Embryonic facial prominence (tissue), 1 donor: ENCODE results near the gene KCTD19.
"Not testable (repeated sequence)": the region's sequence is repeated elsewhere in the genome, so short reads cannot be mapped to it uniquely, and the experiment has no call there.

Experiments used
- DNase-seq: peaks from one replicate; pipeline ENCODE4 v3.0.0-alpha.2; 2016; ENCODE audit errors: extremely low spot score

Gene KCTD19

DNA sequence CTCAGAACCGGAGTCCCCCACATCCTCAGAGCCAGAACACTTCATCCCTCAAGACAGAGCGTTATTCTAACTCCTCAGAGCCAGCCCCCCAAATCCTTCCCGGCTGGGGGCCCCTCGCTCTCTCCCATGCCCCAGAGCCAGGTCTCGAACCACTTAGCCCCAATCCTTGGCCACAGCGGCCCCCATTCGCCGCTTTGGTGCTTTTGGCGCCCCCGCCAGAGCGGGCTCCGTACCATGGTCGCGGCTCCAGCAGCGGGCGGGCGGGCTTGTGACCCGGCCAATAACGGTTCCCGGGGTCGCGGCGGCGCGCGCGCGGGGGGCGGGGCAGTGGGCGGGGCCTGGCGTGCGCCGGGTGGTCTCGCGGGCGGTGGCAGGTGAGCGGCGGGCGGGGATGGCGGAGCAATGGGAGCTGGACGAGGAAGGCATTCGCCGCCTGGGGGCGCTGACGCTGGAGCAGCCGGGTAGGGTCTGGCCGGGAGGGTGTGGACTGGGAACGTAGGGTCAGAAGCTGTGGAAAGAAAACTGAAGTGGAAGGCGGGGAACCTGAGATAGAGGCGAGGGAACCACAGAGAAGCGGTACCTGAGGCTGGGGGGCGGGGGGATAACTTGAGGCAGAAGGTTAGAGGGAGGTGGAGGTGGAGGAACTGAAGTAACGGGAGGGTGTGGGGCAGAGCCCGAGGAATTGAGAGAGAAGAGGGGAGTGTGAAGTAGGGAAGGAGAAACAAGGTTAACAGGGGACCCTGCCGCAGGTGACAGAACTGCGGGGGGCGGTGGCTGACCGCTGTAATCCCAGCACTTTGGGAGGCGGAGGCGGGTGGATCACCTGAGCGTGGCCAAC, at the start of gene KCTD19, which contains the start of gene LRRC36:
TSS of gene KCTD19 (minus strand) at position 270 of the 838 bp plus-strand sequence. CDS start at position 236, 34 bp downstream.
TSS of gene LRRC36 (plus strand) at position 344 of the 838 bp plus-strand sequence. CDS start at position 392, 48 bp downstream.
- no peak for DNase-seq

DNA sequence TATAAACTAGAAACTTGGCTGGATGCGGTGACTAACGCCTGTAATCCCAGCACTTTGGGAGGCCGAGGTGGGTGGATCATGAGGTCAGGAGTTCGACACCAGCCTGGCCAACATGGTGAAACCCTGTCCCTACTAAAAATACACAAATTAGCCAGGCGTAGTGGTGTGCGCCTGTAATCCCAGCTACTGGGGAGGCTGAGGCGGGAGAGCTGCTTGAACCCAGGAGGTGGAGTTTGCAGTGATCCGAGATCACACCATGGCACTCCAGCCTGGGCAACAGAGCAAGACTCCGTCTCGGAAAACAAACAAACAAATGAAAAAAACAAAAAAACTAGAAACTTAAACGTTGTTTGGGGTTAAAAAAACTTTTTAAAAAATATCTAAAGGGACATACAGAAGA, 49.5 kb upstream of the KCTD19 start:
- DNase-seq: not testable (repeated sequence)

DNA sequence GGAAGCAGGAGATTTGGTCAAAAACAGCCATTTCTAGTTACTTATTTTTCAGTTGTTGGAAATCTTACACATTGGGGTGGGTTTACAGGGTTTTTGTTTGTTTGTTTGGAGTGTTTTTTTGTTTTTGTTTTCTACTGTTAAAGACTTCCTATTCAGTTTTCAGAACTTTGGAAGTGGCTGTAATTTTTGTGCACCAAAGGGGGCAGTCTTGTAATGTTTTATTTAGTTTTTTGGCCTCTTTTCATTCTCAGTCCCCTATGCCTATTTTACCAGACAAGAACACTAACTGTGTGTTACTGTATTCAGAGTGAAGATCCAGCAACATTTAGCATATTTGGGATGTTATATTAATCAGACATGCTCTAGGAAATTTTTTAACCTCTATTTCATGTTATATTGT, 46.1 kb upstream of the KCTD19 start:
- DNase-seq: no peak

DNA sequence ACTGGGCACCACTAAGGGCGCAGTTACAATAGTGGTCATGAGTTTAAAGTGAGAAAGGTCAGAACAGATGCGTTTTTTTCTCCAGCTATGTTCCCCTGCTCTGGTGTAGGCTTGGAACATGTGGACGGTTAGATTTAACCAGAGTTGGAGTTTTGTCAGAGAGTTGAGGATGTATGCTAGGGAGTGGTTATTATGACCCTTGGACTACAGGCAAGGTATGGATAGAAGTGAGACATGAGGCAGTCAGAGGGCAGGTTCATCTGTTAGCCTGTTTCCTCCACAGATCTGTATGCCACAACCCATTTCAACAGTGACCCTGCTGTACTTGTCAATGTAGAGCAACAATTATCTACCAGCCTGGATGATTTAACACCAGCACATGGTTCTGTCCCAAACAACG, 44.1 kb upstream of the KCTD19 start:
- DNase-seq: no peak

DNA sequence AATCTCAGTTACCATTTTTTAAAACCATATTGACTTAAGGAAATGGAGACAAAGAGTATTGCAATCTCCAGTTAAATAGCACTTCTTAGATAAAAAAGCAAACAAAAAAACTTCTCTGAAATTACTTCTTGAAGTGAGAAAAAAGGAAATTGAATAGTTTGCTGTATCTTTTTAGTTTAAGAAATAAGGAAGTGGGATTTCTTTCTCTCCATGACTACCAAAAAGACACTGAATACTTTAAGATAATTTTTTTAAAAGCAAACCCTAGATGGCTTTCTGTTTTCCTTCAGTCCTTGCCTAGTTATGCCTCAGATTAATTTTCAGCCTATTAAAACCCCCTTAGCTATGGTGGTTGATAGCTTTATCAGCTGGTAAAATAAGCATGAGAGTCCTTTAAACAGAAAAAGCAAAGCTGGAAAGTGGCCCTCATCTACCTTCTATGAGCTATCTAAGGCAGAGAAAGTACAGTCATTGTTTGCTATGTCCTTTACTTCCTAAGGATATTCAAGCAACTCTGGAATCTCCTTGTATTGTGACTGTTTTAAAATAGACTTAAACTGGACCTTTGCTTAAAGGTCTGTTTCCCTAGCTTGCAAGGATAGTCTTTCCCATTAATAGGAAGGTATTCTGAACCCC, 38.2 kb upstream of the KCTD19 start:
- no peak for DNase-seq

DNA sequence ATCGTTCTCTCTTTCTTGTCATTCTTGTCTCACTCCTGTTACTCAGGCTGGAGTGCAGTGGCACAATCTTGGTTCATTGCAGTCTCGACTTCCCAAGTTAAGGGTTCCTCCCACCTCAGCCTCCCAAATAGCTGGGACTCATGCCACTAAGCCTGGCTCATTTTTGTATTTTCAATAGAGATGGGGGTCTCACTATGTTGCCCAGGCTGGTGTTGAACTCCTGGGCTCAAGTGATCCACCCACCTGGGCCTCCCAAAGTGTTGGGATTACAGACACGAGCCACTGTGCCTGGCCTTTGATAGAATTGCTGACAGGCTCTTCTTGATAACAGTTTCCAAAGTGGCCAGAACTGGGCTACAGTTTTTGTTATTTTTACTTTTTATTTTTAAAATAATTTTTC, 34.5 kb upstream of the KCTD19 start:
- DNase-seq: no peak

DNA sequence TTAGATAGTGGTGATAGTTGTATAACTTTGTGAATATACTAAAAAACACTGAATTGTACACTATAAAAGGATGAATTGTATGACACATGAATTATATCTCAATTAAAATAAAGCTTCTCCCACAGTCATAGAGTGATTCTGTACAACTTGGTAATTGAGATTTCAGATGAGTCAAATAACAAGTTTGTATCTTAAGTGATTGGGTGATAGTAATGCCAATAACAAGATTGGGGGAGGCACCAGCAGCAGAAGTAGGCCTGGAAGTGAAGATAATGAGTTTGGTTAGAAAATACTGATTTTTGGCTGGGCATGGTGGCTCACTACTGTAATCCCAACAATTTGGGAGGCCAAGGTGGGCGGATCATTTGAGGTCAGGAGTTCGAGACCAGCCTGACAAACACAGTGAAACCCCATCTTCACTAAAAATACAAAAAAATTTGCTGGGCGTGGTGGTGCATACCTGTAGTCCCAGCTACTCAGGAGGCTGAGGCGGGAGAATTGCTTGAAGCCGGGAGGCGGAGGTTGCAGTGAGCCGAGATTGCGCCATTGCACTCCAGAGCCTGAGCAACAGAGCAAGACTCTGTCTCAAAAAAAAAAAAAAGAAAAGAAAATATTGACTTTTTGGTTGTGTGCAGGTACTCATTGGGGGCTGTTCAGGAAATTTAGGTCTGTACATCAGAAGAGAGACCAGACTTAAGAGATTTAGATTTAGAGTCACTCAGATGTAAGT, 33.2 kb upstream of the KCTD19 start:
- DNase-seq: not testable (repeated sequence)

DNA sequence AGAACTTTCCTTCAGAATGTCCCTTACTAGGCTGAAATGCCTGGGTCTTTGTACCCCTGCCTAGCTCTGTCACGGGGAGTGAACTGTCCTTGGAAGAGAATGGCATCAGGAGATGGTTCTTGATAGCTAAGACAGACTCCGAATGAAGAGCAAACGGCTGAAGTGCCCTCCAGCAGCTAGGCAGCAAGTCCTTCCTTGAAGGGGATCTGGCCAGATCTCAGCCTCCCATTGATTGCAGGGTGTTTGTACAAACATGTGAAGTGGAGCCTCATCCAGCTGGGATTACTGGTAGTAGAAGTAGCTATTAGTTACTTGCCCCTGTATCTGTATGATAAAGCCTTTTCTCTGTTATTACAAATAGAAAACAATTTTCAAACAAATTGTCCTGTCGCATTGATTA, 31.0 kb upstream of the KCTD19 start:
- DNase-seq: no peak

DNA sequence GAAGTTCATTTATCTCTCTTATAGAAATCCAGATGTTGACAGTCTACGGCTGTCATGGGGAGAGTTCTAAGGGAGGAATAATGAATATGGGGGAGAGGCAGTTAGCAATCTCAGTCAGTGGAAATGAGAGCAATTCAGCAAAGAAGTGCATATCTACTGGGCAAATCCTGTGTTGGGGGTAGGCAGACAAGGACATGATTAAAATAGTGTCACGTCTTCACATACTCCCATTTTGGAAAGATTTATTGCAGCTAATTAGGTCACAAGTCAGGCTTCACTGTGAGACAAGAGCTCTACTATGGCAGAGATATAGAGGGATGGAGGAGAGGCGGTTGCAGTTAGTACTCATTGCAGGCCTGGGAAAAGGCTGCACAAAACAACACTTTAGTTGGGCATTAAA, 29.9 kb upstream of the KCTD19 start:
- DNase-seq: no peak

DNA sequence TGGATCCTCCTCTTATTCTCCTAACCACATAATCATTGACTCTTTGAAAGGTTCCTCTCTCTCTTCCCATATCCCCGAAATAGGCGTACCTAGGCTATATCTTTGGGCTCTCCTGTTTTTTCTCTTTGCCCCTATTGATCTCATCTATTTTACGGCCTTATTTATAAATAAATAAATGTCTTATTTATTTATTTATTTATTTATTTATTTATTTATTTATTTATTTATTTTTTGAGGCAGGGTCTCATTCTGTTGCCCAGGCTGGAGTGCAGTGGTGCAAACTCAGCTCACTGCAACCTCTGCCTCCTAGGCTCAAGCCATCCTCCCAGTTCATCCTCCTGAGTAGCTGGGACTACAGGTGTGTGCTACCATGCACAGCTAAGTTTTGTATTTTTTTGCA, 25.9 kb upstream of the KCTD19 start:
- not testable (repeated sequence) for DNase-seq

DNA sequence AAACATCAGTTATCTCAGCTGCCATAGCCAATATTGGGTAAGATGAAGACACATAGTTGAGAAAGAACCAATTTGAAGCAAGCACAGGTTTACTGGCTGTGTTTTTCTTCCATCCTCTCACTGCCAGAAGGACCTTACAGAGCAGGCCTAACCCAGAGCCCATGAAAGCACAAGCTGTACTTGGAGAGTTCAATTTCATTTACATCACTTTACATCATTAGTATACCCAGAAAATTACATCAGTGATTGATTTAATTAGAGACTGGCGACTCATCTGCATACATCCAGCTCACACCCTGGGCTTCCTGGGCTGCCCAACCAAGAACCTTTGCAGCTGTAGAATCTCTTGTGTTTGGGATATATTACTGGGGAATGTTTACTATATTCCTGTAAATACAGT, 23.8 kb upstream of the KCTD19 start:
- DNase-seq: no peak

DNA sequence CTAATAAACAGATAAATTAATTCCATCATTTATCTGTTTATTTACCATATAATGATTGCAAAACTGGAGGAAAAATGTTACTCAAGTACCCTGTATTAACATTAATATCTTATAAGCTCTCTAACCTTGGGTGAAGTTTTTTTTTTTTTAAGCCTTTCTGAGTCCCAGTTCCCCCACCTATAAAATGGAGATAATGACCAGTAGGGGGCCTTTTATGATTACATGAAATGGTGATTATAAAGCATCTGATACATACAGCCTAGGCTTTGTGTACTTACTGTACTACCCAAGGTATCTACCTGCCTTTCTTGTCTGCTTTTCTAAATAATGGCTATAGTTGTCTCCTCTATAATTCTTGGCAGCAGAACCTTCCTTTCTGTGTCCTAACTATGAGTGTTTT, 22.6 kb upstream of the KCTD19 start:
- DNase-seq: no peak

DNA sequence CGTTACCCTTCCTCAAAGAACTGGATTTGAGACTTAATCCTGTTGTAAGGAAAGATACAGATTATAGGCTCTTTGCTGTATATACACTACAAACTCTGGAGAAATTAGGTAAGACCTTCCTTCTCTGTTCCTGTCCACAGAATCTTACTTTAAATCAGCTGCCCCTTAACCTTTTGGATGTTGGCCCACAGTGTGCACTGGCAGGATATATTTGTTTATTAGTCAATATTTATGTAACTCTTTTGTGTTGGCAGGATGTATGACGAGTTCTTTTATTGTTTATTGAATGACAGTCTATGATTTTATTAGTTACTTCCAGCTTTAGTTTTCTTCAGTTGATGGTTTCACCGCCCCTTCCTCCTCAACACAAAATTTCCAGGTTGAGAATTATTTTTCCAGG, 19.8 kb upstream of the KCTD19 start:
- DNase-seq: no peak

DNA sequence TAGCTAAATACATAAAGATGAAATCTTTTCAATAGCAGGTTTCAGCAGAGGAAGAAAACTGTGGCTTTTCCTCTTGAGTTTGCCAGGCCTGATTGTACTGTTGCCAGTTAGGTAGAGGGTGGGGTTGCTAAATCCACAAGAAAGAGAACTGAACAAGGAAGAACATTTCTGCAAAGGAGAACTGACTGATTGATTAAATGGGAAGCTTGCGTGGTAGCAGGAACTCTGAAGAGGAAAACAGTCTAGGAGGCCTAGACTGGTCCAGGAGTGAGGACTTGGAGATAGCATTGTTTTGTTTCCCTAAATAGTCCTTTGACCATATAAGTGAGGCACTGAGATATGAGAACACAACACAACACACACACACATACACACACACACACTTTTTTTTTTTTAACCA, 18.9 kb upstream of the KCTD19 start:
- DNase-seq: no peak

DNA sequence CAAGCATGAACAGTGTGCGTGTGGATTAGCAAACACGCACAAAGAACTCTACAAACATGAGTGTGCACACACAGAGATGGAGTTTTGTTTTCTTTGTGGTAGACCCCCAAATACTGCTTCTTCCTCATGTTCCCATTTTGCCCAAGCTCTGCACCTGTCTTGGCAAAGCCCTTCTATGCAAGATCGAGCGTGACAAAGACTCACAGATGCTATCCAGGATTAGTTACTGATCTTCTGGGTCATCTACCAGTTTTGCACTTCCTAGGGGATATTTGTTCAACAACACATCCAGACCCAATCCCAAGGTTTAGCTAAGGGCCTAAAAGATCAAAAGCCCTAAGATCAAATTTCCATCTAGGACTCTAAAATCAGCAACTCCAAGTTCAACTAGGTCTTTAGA, 16.1 kb upstream of the KCTD19 start:
- no peak for DNase-seq

DNA sequence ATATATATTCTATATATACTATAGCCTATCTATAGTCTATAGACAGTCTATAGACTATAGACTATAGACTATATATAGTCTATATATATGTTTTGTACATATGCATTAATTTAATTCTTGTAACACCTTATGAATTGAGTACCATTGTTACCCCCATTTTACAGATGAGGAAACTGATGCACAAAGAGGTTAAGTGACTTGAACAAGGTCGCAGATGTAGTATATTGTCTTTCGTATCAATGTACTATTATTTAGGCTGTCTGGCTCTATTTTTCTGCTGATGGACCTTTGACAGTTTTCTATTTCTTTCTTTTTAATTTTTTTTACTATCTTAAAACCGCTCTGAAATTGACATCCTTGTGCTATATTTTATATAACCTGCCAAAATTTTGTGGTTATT, 14.7 kb upstream of the KCTD19 start:
- no peak for DNase-seq

DNA sequence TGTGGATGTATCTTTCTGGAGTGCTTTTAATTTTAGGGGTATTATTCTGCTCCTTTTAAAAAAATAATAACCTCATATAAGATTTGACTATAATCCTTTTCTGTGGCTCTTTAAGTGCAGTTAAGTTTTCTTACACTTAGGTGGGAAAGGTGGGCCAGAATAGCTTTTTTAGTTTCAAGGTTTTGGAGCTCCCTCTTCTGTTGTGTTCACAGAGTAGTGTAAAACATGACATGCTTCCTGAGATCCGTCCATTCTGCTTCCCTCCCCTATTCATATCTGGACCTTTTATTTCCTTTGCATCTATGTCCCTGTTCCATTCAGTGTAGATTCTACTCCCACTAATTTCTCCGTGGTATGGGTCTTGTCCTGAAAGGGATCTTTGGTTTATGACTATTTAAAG, 12.9 kb upstream of the KCTD19 start:
- DNase-seq: no peak

DNA sequence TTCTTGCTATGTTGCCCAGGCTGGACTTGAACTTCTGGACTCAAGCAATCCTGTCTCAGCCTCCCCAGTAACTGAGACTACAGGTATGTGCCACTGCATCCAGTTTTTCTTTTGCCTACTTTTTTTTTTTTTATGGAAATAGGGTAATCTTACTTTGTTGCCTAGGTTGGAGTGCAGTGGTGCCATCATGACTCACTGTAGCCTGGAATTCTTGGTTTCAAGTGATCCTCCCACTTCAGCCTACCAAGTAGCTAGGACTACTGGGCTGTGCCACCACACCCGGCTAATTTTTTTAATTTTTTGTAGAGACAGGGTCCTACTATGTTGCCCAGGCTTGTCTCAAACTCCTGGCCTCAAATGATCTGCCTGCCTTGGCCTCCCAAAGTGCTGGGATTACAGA, 10.1 kb upstream of the KCTD19 start:
- no peak for DNase-seq

DNA sequence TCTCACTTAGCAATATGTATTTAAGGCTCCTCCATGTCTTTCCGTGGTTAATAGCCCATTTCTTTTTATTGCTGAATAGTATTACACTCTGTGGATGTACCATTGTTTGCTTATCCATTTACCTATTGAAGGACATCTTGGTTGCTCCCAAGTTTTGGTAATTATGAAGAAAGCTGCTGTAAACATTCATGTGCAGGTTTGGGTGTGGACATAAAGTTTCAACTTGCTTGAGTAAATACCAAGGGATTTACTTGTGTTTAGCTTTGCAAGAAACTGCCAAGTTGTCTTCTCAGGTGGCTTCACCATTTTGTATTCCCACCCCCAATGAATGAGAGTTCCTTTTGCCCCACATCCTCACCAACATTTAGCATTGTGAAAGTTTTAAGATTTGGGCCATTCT, 9.6 kb upstream of the KCTD19 start:
- DNase-seq: no peak

DNA sequence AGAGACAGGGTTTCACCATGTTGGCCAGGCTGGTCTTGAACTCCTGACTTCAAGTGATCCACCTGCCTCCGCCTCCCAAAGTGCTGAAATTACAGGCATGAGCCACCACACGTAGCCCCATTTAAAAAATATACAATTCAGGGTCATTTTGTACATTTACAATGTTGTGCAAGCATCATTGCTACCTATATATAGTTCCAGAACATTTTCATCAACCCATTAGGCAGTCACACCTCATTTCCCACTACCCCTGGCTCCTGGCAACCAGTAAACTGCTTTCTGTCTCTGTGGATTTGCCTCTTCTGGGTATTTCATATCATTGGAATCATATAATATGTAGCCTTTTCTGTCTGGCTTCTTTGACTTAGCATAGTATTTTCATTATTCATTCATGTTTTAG, 6.8 kb upstream of the KCTD19 start:
- no peak for DNase-seq

DNA sequence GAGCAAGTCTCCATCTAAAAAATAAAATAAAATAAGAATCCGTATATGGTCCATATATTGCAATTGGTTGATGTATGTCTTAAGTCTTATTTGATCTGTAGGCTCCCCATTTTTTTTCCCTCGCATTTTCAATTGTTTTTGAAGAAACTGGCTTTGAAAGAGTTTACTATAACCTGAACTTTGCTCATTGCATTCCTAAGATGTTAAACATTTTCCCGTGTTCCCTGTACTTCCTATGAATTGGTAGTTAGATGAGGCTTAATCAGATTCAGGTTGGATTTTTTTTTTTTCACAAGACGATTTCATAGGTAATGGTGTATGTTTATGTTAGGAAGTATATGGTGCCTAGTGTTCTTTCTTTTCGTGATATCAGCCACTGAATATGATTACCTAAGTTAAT, 3.4 kb upstream of the KCTD19 start:
- no peak for DNase-seq

DNA sequence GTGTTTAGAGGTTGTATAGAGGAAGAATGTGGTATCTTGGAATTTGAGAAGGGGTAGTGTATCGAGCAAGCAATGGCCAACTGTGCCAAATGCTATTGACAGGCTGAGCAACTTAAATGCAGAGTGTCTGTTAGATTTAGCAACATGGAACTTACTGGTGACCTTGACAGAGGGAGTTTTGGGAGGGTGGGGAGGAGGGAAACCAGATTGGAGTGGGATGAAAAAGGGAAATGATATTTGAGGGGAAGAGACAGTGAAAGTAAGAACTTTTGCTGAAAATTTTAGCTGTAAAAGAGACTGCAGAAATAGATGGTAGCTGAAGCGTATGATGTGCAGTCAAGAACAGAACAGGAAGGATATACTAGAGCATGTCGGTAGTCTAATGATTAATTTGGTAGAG, 1.2 kb upstream of the KCTD19 start:
- DNase-seq: no peak

DNA sequence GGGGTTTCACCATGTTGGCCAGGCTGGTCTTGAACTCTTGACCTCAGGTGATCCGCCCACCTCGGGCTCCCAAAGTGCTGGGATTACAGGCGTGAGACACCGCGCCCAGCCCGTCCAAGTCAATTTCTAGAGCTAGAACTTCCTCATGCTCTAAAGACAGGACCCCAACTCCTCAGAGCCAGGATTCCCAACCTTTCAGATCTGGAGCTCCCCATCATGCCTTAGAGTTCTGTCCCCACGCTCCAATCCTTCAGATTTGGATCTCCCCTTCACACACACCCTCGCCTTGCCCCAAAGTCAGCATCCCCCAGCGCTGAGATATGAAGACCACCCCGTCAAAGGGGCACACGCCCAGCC, 448 bp downstream of the KCTD19 start:
- no peak for DNase-seq
